ENCODE measurements around the gene TRIM17. TPM values are rescaled to one million over a fixed set of nuclear protein-coding genes. Genes with fewer than 3 reads are reported as not detected.

Gene TRIM17
- total RNA-seq, 1 experiment from 2014 or later, result not detected

DNA sequence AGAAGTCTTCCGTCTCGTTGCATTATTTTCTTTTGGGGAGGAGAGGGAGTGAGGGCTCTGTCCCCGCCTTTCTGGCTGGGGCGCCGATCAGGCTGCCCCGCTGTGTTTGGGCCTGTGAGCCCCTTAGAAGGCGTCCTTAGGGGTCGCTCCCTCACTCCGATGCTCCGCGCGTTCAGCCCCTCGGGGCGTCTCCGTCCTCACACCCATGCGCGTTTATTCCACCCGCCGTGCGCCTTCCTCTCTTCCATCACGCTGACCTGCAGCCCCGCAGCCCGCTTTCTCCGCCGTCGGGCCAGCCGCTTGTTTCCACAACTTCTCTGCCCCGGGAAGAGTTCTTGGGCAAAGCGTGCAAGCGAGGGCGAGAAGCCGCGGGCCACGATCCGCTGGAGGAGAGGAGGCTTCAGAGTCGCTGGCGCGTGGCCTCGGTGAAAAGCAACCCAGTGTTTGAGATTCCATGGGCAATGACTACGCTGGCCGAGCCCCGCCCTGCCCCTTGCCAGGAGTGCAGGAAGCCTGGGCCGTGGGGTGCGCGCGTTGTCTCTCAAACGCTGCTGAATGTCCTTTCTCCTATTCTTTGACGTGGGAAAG is 37.7 kb downstream of the TRIM17 start:
- no peak for DNase-seq (ENCODE audit: low read depth)

DNA sequence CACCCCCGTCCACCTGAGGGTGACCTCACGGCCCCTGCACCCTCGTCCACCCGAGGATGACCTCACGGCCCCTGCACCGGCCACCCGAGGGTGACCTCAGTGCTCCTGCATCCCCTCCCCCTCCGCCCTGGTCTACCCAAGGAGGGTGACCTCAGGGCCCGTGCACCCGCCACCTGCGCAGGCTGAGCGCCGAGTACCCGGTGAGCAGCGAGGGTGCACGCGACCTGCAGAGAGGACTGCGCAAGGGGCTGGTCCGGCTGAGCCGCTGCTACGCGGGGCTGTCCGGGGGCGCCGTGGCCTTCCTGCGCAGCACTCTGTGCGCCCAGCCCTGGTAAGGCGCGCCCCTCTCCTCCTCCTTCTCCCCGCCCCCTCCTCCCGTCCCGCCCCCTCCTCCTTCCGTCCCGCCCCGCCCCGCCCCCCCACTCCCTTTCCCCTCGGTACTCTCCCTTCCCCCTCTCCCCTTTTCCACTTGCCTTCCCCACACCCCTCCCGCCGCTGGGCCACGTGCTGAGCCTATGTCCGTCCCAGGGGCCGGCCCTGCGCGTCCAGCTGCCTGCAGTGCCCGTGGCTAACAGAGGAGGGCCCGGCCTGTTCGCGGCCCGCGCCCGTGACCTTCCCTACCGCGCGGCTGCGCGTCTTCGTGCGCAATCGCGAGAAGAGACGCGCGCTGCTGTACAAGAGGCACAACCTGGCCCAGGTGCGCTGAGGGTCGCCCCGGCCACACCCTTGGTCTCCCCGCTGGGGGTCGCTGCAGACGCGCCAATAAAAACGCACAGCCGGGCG is 38.4 kb downstream of the TRIM17 start:
- peak; percentile 33 for DNase-seq (ENCODE audit: low read depth)

DNA sequence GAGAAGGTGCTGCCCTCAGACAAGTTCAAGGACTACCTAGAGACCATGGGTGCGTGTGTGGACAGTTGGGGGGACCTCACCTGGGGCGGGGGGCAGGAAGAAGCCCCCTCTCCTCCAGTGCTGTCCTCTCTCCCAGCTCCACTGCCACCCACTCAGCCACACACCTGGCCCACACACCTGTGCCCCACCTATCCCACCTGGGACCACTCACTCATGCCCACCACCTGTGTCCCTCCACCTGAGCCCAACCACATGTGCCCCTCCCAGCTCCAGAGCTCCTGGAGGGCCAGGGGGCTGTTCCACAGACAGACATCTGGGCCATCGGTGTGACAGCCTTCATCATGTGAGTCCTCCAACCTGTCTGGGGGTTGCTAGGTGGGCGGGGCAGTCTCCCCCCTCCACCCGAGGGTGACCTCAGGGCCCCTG is 39.0 kb downstream of the TRIM17 start:
- DNase-seq (ENCODE audit: low read depth), result no peak

DNA sequence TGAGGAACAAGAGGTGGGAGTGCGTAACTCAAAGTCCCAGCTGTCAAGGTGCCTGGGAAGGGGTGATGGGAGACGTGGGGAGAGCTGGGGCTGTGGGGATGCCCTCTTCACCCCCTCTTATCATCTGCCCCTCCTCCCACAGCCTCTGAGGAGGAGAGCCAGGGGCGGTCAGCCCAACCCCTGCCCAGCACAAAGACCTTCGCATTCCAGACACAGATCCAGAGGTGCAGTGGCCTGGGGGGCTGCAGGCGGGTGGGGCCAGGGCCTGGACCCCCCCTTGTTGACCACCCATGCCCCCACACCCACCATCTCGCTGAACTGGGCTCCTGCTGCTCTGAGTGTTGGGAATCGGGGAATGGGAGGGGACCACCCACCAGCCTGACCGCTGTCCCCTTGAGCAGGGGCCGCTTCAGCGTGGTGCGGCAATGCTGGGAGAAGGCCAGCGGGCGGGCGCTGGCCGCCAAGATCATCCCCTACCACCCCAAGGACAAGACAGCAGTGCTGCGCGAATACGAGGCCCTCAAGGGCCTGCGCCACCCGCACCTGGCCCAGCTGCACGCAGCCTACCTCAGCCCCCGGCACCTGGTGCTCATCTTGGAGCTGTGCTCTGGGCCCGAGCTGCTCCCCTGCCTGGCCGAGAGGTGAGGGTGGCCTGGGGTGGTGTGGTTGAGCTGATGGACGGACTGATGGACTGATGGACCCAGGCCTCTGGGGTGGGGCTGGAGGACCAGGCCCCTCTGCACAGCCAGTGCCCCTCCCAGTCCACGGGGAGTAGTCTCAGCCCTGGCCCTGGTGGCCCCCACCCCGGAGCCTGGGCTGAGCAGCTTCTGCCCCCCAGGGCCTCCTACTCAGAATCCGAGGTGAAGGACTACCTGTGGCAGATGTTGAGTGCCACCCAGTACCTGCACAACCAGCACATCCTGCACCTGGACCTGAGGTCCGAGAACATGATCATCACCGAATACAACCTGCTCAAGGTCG is 39.7 kb downstream of the TRIM17 start:
- DNase-seq (ENCODE audit: low read depth), result no peak

DNA sequence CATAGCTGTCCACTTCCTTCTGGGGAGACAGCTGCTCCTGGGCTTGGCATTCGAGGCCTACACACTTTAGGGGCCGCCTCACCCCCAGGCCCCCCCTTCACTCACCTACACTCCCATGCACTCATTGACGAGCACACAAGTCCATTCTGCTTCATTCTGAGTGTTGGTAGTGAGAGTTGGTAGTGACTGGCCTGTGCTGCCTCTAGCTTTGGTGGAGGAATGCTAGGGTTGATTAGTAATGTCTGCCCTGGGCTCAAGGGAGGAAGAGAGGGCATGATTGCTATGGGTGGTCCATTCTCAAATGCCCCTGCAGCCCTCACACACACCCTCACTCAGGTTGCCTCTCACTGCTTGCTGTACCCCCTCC is 40.4 kb downstream of the TRIM17 start:
- no peak for DNase-seq (ENCODE audit: low read depth)

DNA sequence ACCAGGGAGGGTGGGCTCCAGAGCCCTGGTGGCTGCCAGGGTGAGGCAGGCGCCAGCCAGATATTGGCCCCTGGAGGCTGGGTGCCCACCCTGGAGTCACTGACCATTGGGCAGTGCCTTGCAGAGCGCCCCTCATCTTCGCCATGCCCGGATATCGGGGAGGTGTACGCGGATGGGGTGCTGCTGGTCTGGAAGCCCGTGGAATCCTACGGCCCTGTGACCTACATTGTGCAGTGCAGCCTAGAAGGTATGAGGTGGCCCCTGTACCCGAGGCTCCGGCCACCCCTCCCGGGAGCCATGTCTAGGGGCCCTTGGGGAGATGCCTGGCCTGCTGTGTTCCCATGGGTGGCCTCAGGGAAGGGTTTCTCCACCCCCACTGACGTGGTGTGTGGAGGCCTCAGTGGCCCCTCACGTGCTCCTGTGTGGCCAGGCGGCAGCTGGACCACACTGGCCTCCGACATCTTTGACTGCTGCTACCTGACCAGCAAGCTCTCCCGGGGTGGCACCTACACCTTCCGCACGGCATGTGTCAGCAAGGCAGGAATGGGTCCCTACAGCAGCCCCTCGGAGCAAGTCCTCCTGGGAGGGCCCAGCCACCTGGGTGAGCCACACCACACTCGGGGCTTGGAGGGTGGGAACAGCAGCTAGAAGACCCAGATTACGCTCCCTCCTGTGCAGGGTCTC is 40.9 kb downstream of the TRIM17 start:
- DNase-seq (ENCODE audit: low read depth), result no peak

DNA sequence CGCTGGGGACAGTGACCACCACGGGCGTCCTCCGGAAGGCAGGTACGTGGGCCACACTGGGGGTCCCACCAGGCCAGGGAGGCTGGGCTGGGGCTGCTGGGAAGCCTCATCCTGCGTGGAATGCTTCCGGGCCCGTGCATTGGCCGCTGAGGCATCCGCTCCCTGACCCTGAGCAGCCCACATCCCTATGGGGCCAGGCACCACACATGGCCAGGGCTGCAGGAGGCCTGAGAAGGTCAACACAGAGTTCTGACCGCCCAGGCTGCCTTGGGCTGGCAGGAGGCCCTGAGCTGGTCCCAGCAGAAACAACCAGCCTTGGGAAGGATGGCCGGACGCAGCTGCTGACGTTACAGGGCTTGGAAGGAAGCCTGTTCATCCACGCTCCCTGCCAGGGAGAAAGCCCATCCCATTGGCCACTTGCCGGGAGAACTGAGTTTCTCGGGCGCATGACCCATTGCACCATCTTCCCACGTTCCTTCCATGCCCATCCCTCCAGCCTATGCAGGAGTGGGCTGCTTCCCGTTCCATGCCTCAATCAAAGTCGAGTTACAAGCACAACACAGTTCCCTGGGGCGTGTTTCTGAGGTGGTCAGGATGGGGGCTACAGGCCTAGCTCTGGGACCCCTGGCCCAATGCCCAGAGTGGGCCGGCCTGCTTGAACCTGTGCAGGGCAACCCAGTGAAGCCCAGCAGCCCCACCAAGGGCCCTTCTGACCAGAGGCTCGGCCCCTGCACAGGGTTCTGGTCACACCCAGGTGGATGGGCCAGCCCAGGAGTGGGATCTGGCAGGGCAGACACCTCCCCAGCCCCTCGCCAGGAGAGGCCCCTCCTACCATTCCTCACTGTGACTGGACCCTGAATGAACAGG is 41.7 kb downstream of the TRIM17 start:
- peak; percentile 53 for DNase-seq (ENCODE audit: low read depth)

DNA sequence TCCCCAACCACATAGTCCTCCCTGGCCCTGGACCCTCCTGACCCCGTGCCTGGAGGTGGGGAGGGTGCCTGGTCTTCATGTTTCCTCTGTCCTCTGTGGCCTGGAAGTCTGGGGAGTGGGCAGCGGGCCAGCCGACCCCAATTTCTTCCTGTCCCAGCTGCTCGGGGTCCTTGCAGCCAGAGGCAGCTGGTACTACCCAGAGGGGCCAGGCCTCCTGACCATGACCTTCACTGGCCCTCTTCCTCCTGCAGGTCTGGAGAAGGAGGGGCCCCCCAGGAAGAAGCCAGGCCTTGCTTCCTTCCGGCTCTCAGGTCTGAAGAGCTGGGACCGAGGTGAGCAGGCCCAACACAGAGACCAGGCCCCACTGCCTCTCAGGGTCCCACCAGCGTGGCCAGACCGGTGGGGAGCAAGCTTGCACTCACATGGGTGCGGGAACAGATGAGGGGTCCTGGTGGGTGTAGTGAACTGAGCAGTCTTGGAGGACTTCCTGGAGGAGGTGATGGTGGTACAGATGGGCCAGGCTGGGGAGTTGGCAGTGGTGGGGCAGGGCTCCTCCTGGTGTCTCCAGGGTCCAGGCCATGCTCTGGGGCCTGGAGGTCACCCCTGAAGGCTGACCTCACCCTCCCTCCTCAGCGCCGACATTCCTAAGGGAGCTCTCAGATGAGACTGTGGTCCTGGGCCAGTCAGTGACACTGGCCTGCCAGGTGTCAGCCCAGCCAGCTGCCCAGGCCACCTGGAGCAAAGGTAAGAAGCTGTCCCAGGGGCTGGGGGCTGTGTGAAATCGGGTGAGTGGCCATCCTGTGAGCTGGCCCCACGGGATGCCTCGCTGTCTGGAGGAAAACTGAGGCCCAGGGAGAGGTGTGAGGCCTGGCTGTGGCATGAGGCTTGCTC is 42.7 kb downstream of the TRIM17 start:
- no peak for DNase-seq (ENCODE audit: low read depth)

DNA sequence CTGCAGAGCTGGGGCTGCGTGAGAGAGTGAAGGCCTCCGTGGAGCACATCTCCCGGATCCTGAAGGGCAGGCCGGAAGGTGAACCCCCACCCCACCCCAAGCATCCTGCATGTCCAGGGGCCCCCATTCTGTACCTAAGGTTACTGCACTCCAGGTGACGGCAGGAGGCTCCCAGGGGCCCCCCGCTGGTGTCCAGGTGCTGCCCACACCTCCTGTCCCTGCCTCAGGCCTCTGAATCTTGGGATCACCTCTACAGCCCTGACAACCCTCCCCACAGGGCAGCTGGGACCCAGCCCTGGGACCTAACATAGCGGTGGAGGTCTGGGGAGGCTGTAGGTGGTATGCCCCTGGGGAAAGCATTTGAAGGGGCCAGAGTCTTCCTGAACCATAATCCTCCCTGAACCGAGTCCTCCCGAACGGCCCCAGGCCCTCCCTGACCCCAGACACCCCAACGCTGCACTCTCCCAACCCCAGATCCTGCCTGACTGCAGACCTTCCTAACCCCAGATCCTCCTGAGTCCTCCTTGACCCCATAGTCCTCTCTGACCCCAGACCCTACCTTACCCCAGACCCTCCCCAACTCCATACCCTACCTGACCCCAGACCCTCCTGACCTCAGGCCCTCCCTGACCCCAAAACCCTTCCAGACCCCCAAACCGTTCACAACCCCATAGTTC is 43.5 kb downstream of the TRIM17 start:
- no peak for DNase-seq (ENCODE audit: low read depth)

DNA sequence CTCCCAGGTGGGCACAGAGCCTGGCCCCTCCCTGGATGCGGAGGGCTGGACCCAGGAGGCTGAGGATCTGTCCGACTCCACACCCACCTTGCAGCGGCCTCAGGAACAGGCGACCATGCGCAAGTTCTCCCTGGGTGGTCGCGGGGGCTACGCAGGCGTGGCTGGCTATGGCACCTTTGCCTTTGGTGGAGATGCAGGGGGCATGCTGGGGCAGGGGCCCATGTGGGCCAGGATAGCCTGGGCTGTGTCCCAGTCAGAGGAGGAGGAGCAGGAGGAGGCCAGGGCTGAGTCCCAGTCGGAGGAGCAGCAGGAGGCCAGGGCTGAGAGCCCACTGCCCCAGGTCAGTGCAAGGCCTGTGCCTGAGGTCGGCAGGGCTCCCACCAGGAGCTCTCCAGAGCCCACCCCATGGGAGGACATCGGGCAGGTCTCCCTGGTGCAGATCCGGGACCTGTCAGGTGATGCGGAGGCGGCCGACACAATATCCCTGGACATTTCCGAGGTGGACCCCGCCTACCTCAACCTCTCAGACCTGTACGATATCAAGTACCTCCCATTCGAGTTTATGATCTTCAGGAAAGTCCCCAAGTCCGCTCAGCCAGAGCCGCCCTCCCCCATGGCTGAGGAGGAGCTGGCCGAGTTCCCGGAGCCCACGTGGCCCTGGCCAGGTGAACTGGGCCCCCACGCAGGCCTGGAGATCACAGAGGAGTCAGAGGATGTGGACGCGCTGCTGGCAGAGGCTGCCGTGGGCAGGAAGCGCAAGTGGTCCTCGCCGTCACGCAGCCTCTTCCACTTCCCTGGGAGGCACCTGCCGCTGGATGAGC is 44.3 kb downstream of the TRIM17 start:
- DNase-seq (ENCODE audit: low read depth), result no peak

DNA sequence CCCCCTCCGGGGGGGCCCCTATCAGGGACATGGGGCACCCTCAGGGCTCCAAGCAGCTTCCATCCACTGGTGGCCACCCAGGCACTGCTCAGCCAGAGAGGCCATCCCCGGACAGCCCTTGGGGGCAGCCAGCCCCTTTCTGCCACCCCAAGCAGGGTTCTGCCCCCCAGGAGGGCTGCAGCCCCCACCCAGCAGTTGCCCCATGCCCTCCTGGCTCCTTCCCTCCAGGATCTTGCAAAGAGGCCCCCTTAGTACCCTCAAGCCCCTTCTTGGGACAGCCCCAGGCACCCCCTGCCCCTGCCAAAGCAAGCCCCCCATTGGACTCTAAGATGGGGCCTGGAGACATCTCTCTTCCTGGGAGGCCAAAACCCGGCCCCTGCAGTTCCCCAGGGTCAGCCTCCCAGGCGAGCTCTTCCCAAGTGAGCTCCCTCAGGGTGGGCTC is 44.9 kb downstream of the TRIM17 start:
- DNase-seq (ENCODE audit: low read depth), result no peak

DNA sequence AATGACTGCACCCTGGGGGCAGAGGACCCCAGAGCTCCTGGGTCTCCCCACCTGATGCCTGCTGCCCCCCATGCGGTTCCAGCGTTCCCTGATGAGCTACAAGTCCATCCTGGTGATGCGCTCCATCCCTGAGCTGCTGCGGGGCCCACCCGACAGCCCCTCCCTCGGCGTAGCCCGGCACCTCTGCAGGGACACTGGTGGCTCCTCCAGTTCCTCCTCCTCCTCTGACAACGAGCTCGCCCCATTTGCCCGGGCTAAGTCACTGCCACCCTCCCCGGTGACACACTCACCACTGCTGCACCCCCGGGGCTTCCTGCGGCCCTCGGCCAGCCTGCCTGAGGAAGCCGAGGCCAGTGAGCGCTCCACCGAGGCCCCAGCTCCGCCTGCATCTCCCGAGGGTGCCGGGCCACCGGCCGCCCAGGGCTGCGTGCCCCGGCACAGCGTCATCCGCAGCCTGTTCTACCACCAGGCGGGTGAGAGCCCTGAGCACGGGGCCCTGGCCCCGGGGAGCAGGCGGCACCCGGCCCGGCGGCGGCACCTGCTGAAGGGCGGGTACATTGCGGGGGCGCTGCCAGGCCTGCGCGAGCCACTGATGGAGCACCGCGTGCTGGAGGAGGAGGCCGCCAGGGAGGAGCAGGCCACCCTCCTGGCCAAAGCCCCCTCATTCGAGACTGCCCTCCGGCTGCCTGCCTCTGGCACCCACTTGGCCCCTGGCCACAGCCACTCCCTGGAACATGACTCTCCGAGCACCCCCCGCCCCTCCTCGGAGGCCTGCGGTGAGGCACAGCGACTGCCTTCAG is 45.5 kb downstream of the TRIM17 start:
- DNase-seq (ENCODE audit: low read depth), result peak; percentile 16

DNA sequence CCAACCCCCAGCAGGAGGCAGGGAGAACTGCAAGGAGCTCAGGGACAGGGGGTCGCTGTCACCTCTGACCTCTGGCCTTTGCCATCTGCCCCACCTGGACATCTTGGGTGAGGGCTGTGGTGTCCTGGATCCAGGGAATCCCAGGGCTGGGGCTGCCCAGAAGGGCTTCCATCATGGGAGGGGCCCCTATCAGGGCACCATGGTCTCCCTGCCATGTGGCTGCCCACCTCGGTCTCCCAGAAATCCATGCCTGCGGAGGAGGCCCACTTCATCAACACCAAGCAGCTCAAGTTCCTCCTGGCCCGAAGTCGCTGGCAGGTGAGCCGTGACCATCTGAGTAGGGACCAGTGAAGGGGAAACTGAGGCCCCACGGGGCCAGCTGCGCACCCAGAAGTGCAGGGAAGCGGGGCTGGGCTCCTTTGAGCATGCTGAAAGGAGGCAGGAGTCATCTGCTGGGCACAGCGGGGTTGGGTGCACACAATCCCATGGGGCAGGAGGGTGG is 46.2 kb downstream of the TRIM17 start:
- no peak for DNase-seq (ENCODE audit: low read depth)

DNA sequence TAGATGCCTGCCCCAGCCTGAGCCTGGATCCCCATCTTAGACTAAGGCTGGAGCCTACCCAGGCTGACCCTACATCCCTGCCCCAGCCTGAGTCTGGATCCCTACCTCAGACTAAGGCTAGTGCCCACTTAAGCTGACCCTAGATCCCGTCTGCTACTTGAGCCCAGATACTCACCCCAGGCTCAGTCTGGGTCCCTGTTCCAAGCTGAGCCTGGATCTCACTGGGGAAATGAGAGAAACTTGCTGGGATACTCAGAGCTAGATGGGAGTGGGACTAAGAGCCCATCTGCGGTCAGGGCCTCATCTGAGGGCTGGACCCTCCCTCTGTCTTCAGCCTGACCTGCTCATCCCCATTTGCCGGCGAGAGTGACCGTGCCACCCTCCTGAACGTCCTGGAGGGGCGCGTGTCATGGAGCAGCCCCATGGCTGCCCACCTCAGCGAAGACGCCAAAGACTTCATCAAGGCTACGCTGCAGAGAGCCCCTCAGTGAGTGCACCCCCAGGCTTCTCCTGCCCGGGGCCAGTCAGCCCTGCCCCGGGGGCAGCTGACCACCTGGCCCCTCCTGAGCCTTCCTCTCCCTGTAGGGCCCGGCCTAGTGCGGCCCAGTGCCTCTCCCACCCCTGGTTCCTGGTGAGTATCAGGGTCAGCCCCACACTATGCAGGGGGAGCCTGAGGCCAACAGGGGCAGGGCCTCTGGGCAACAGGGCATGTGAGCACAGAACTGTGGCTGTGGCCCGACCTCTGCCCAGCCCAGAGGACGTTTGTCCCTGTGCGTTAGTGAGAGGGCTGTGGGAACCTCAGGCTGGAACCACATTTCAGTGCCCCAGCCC is 46.8 kb downstream of the TRIM17 start:
- DNase-seq (ENCODE audit: low read depth), result no peak

DNA sequence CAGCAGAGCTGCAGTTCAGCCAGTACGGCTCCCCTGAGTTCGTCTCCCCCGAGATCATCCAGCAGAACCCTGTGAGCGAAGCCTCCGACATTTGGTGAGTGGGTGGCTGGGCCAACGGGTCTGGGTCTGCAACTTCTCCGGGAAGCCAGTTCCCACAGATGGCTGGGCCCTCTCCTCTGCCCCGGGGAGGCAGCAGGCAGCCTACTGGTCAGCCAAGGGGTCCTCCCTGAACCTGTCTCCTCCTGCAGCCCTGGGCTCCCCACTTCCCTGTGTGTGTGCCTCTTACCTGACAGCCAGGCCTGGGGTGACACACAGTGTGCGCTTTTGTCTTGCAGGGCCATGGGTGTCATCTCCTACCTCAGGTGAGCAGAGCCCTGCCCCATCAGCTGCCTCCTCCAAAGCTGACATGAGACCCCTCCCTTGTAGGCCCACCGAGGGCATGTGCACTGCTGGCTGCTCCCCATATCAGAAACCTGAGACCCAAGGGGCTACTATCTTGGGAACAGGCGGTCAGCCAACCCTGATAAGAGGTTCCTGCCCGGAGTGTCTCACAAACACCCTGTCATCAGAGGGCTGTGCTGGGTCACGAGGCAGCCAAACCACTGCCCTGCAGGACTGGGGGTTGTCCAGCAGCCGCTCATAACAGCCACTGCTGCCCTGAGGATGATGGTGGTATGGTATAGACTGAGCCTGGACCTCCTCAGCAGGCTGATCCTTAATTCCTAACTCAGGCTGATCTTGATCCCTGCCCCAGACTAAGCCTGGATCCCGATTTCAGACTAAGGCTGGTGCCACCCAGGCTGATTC is 47.7 kb downstream of the TRIM17 start:
- DNase-seq (ENCODE audit: low read depth), result no peak

Data from M059J (cell line).